Uterus (tissue), 2 donors: ENCODE measurements around the gene NBEA.
"Not testable (repeated sequence)": the region's sequence is repeated elsewhere in the genome, so short reads cannot be mapped to it uniquely, and the experiment has no call there.

Experiments used
- POLR2A ChIP-seq, 2 donors: fragments of 450-650 bp; IDR thresholded peaks; one replicate each; pipeline ENCODE4 v1.6.1; 2016; ENCODE audit warnings: antibody characterized with exemption in 2 of 2, mild to moderate bottlenecking in 1 of 2, moderate library complexity in 1 of 2
- TF ChIP-seq, protein P1 (sequence below), 4 experiments: fragments of 200-600 bp in 2 of 4; fragments of 450-650 bp in 2 of 4; sonication (generic) in 2 of 4; IDR thresholded peaks; one replicate each; pipeline ENCODE4 v1.5.1; 2016 to 2019; ENCODE audit warnings: antibody characterized with exemption in 4 of 4, mild to moderate bottlenecking in 2 of 4, moderate library complexity in 1 of 4

DNA sequence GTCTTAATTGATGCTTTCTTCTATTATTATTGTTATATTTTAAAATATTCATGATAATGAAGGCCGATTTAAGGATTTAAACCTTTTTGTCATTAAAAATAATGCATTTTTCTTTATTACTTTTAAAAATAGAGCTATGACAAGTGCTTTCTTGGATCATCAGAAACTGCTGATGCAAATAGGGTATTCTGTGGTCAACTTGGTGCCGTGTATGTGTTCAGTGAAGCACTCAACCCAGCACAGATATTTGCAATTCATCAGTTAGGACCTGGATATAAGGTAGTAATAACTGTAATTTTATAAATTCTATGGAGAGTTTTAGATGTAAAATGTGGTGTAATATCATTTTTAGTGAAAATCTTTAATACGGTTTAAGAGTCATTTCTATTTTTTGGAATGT, 116.5 kb downstream of the NBEA start:
- TF ChIP-seq POLR2A (IDR thresholded peaks at IDR 0.05), result not testable (repeated sequence)
- TF ChIP-seq, protein P1, sequence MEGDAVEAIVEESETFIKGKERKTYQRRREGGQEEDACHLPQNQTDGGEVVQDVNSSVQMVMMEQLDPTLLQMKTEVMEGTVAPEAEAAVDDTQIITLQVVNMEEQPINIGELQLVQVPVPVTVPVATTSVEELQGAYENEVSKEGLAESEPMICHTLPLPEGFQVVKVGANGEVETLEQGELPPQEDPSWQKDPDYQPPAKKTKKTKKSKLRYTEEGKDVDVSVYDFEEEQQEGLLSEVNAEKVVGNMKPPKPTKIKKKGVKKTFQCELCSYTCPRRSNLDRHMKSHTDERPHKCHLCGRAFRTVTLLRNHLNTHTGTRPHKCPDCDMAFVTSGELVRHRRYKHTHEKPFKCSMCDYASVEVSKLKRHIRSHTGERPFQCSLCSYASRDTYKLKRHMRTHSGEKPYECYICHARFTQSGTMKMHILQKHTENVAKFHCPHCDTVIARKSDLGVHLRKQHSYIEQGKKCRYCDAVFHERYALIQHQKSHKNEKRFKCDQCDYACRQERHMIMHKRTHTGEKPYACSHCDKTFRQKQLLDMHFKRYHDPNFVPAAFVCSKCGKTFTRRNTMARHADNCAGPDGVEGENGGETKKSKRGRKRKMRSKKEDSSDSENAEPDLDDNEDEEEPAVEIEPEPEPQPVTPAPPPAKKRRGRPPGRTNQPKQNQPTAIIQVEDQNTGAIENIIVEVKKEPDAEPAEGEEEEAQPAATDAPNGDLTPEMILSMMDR (IDR thresholded peaks at IDR 0.05), result not testable (repeated sequence)
